Stimulated activated CD8-positive, alpha-beta memory T cell treated with anti-CD3 and anti-CD28 coated beads, Interleukin-15, amount 100 ng/mL, for 48 hours (primary cell): ENCODE data around the gene ZCCHC14.
A peak's percentile ranks its signal among the peaks of the same experiment; 100 is the strongest.
"Not testable (repeated sequence)": the region's sequence is repeated elsewhere in the genome, so short reads cannot be mapped to it uniquely, and the experiment has no call there.

Experiments
- DNase-seq, 2 donors: peaks; one replicate each; pipeline ENCODE4 v3.0.0-alpha.2; 2020; ENCODE audit warnings: low read depth in 2 of 2

Gene ZCCHC14

DNA sequence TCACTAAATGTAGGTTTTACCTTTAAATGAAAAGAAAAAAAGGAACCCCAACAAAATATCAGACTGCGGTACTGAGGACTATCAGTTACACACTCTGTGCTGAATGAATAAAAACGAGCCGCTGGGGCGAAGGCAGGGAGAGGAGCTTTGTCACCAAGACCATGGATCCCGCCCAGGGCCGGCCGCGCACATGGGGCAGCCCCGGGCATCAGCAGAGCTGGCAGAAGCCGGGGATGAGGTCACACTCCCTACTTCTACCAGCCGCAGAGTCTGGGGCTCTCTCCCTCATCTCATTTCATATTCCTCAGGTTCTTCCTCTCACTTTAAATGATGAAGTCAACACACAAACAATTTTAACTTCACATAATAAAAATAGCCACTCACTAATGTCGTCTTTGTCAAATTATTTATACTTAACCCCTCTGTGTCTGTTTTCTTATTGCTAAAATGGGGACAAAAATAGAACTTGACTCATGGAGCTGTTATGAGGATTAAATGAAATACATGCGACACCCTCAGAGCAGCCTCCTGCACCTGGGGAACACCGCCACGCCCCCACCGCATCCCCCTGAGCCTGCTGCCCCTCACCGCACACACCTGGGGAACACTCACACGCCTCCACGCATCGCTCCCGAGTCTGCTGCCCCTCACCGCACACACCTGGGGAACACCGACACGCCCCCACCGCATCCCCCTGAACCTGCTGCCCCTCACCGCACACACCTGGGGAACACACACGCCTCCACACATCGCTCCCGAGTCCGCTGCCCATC, 15.4 kb downstream of the ZCCHC14 start:
- DNase-seq = not testable (repeated sequence)

DNA sequence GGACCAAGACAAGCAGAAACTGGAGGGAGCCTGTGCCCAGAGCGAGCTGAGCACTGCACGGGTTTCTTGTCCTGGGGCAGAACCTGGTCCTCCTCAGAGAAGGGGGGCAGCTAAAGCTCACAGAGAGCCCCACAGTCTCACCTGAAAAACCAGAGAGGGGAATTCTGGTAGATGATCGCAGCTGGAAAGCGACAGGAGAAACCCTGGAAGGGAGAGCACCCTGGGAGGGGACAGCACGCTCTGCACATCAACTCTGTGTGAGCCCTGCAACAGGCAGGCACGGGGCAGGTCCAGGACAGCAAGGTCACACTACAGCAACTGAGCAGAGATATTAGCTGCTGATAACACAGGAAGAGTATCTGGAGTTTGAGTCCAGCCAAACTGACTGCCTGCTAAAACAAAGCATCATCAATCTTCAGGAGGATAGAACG, 18.2 kb downstream of the ZCCHC14 start:
- DNase-seq = no peak

DNA sequence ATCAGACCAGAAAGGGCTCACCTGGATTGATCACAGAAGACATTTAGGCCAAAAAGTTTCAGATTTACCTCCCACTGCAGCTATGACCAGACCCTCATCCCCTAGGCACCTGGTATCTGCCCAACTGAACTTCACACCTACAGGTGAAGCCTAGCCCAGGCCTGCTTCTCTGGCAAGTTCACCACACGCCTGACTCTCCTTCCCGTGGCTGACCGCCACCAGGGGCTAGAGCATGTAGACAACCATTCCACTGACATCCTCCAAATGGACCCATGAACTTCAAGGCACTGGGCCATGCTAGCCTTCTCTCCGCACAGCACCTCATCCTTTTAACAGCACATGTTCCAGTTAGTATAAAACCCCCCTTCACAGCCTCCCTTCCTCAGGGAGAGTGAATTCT, 18.8 kb downstream of the ZCCHC14 start:
- DNase-seq = no peak

DNA sequence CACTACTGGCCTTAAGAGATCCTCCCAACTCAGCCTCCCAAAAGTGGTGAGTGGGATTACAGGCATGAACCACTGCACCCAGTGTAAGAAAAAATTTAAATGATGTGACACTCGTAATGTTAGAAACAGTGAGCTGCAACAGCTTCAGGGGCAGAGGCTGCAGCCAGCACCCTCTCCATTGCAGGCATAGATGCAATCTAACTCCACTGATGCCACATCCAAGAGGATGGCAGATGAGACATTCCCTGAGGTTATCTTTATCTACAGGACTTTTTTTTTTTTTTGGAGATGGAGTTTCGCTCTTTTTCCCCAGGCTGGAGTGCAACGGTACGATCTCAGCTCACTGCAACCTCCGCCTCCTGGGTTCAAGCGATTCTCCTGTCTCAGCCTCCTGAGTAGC, 19.9 kb downstream of the ZCCHC14 start:
- no peak for DNase-seq

DNA sequence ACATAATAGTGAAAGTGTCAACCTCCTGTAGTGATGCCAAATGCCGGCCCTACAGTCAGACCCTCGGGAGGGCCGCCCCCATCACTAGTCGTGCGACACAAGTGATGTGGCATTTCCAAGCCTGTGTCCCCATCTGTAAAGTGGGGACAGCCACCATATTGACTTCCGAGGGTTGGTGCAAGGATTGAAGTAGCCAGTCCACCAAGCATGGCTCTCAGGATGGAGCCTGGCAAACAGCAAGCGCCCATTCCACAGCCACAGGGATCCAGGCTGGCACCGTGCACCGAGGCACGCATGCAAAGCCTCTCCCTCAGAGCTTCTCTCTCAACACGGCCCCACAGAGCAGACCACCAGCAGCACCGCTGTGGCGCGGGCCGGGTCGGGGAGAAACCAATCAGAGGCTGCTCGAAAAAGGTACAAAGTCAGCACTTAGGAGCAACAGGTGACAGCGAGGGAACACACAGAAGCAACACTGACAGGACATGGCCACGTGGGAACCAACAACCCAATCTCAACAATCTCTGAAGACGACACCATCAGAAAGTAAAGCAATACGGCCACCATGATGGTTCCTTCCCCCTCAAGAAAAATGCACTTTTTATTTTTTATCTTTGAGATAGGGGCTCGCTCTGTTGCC, 20.6 kb downstream of the ZCCHC14 start:
- no peak for DNase-seq

DNA sequence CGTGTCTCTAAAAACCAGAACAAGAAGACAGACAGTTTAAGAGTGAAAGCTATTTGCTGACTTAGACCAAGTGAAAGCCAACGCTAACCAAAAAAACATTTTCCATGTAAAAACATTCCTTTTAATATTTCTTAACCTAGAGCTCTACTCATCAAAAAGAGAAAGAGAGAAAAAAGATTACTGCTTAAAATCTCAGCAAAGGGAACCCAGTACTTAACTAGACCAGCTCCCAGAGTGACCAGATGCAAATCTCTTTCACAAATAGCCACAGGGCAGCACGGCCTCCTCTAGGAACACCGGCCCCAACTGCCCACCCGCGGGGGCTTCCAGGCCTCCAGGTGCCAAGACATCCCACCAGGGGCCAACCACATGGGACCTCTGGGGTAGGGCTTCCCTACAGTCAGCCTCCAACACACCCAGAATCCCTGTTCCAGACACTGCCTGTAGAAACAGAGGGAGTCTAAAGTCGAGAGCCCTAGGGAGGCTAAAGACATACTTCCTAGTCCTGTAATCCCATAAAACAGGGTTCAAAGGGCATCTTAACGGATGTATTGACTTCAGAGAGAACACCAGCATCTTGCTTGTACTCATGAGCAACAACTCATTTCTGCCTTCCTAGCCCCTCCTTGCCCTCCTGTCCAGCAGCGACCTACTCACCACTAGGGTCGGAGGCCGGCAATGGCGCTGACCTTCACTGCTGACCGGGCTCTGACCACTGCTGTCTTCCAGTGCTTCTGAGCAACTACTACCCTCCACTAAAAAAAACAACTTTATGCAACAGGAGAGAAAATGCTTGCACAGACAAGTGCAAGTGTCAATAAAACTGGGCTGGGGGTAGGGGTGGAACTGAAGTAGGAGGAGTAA, 21.3 kb downstream of the ZCCHC14 start:
- no peak for DNase-seq

DNA sequence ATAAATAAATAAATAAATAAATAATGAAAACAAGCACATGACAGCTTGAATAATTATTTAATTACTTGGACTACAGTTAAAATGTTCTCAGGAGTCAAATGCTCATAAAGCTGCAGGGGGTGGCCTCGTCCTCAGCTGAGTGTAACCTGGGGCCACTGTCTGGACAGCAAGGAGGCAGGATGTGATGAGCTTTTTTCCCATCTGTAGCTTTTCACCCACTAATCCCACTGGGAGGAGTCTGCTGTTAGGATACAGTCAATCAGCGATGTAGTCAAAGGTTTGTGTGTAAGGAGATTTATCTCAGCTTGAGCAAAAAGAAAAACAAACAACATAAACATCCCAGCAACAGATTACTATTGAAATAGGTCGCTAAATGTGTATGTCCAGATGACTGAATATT, 22.5 kb downstream of the ZCCHC14 start:
- no peak for DNase-seq

DNA sequence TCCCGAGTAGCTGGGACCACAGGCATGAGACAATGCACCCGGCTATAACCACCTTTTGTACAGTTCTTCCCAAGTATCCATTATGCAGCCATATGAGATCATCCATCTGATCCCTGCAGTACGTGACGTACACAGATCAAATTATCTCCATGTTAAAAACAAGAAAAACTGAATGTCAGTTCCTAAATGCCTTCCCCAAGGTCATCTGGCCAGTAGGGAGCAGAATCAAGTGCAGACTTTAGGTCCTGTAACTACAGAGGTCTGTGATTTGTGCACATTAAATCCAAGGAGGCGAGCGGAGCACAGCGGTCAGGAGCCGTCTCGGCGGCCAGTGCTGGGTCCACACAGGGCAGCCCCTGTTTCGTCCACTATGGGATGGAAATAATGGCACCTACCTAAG, 23.7 kb downstream of the ZCCHC14 start:
- DNase-seq = no peak

DNA sequence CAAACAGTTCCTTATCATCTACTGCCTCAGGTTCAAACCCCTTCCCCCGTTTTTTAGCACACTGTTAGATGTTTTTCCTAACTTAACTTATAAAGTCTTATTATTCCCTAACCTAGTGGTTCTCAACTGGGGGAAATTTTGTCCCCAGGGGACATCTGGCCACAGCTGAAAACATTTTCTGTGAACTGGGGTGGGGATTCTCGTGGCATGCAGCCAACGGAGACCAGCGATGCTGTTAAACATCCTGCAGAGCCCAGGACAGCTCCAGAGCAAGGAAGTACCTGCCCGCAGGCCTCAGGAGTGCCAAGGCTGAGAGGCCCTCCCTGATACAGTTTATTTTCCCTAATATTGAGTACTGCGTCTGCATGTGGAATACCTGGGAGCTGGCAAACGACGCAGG, 24.3 kb downstream of the ZCCHC14 start:
- no peak for DNase-seq

DNA sequence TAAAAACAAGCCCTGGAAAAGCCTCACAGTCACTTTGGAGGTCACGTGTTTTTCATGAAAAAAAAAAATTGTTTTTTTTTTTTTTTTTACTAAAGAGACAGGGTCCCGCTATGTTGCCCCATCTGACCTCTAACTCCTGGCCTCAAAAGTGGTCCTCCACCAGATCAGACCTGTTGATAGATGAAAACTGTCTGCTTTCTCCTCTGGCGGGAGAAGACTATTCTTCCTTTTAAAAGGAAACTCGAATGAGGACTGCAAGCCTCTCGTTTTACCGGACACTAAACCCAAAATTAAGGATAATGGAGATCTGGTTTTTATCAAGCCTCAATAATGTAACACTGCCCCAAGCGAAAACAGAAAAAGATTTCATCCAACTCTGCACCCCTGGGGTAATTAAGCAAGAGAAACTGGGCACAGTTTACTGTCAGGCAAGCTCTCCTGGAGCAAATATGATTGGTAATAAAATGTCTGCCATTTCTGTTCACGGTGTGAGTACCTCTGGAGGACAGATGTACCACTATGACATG, 25.8 kb downstream of the ZCCHC14 start:
- no peak for DNase-seq

DNA sequence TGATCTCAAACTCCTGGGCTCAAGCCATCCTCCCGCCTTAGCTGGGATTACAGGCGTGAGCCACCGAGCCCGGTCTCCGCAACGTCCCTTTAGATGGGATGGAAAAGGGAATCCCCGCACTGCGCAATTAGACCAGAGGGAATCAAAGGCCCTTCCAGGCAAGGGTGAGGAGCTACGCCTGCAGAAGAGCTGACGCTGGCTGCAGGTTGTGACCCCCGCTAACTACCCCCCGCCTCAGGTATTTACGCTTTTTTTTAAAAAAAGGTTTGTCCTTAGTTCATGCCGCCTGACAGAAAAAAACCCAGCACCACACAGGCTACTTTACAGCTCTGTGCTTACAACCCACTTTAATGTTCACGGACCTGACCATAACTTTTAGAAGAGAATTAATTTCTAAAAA, 26.9 kb downstream of the ZCCHC14 start:
- DNase-seq = no peak

DNA sequence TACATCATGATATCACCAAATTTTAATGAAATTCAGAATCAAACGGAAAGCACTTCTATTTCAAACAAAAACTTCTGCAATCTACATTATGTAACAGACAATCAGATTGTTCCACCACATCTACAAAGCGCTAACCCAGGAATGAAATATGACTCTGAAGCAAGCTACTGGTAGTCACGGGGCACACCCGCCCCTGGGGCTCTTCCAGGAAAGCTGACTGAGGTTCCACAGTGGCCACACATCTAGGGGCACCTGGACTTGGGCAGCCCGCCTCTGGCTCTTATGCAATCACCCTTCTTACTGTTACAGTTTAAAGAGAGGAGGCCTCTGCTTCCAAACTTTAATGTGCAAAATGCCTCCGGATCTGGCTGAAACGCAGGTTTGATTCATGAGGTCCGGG, 27.5 kb downstream of the ZCCHC14 start:
- DNase-seq = no peak

DNA sequence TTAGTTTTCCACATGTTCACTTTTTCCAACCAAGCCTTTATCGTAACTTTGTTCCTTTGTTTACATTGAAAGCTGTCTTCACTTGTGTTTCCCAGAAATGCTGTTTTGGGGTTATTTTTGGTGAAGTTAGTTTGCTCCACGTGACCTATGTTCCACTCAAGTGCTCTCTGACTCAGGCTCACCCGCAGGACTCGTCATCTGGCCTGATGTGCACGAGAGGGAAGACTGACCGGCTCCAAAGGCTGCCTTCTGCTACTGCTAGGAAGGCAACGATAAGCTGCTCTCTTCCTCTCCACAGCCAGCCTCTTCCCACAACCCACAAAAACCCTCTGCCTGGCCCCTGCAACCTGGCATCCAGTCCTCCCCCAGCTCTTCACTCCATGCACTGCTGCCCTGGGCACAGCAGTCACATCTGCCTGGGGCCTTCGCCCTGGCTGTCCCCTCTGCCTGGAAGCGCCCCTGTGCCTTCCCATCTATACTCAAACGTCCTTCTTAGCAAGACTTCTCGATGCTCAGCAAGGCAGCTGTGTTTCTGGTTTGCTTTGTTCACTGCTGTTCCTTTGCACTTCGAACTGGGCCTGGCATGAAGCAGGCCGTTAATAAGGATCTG, 28.0 kb downstream of the ZCCHC14 start:
- peak; percentile 26 to 32 for DNase-seq

DNA sequence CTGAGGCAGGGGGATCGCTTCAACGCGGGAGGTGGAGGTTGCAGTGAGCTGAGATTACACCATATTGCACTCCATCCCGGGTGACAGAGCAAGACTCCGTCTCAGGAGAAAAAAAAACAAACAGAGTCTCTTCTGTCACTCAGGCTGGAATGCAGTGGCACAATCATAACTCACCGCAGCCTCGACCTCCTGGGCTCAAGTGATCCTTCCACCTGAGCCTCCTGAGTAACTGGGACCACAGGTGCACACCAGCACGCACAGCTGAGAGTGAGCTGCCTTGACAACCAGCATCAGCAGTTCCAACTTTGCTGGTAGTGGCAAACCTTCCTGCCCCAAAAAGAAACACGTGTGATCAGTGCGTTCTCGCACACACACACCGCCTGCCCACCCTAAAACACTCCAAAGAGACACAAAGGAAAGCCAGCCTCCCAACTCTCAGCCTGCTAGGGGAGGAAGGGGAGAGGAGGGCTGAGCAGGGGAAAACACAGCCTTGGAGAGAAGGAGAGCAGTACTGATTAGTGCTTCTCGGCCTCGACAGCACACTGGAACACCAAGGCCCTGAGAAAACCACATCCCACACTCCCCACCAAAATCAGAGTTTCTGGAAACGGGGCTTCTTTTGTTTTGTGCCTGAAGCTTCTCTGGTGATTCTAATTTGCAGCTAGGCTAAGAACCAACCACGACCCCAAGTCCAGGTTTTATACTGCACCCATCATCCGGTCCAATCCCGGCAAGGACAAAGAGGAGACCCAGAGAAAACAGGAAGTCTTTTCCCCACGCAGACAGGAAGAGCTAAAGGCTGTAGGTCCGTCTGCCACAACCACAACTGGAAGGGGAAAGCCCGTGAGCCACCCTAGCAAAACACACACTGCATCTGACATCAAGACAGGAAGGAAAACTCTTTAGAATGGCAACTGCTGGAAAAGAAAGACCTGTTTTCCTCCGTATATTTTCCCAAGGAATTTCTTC, 28.8 kb downstream of the ZCCHC14 start:
- DNase-seq = peak in 1 of 2 donors; percentile 35

DNA sequence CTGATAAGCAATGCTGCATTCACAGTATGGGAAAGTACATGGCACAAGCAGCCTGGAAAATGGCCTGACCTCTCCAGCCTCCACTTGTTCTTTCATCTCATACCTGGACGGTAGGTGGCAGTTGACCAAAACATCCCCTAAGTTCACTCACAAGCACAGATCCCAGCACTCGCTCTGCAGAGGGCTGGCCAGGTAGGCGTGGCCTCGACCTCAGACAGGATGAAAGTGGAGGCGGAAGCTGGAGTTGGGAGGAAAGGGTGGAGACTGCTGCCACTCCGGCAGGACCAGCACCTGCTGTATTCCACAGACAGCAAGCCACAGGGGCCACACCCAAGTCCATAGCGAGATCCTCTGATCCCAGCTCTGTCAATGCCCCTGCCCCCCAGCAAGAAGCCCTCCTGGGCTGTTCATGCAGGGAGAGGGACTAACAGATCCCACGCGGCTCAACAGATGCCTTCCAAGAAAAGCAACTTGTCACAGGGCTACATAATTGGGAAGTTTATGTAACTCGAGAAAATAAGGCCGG, 31.3 kb downstream of the ZCCHC14 start:
- DNase-seq = no peak

DNA sequence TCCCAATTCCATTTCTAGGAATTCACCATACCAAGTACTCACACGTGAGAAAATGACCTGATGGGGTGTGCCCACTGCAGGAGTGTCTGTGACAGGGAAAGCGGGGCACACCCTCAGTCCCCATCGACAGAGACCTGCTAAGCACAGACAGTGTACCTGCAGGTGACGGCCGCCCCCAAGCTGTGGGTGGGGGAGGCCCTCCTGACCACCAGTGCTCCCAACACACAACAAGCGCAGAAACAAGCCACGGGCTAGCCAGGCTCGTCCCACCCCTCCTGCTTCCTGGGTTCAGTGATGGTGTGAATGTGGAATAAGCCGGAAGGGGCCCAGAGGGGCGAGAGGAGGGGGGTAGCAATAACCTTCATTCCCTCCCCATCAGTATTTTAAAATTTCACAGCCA, 31.9 kb downstream of the ZCCHC14 start:
- no peak for DNase-seq

DNA sequence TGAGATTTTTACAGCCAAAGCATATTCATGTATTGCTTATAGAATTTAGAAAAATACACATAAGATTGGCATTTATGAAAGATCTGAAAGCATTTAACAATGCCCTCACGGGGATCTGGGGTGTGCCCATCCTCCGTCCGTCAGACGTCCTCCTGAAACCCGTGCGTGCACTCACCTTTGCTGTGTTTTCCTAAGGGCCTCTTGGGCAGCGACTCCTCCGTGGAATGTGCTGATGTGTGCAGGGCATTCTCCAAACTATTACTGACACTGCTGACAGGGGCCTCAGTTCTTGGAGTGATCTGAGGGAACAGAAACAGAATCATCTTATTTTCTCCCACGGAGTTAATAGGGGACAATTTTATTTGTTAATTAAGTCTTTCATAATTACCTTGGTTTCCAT, 33.0 kb downstream of the ZCCHC14 start:
- no peak for DNase-seq

DNA sequence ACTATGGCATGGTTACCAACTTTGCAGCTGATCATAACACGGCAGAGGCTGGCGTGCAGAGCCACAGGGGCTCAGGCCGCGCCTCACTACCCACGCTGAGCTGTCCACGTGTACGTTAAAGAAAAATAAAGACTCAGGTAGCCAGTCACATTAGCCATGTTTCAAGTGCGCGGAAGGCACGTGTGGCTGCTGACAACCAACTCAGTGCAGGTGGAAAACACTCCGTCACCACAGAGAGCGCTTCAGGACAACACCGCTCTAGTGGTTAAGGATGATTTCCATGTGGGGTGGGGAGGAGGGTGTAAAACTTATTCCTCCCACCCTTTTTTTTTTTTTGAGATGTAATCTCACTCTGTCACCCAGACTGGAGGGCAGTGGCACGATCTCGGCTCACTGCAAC, 33.8 kb downstream of the ZCCHC14 start:
- no peak for DNase-seq

DNA sequence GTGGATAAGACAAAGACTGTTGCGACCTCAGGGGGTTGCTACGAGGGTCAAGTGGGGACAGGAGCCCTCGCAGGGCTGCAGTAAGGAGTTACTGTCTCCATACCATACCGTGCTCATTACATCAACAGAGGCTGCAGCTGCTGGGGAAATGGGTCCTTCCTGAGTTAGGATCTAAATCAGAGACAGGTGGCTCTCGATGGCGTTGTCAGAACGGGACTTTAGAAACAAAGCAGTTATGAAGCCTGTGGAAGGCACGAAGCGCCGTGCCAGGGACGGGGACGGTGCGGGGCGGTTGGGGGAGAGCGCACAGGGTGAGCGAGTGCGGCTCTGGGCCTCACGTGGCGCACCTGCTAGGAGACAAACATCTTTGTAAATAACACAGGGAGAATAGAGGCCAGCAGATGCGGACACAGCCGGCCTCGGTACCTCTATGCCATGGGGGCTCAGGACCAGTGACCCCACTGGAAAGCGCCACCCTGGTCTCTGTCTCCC, 34.4 kb downstream of the ZCCHC14 start:
- no peak for DNase-seq

DNA sequence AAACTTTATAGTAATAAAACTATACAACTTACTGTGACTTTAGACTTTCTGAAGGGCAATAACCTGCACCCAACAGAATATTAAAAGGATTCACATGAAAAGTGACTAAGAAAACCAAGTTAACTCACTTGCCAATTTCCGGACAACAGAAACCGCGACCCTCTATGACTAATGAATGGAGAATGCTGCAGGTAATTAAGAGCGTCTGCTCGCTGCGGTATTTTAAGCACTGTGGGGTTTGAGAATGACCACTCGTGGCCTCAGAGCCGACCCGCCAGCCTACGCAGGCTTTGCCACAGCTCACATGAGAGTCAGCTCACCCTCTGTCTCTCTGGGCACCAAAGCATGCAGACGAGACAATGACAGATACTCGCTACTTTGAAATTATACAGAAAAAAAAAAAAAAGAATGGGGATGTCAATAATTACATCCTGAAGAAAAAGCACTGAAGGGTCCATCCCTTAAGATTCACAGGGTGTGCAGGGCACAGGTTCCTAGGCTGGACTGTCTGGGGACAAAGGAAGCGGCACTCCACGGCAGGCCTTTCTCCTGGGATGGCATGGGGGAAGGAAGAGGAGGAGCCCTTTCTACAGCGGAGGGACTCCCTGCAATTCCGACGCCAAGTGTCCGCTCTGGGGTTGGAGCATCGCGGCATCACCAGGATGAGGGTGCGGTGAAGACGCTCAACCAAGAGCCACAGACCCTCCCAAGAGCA, 35.0 kb downstream of the ZCCHC14 start:
- DNase-seq = peak; percentile 52 to 64
